Measurements from ENCODE around the gene MAP2K1. TPM values are rescaled to one million over a fixed set of nuclear protein-coding genes. Genes with fewer than 3 reads are reported as not detected.
"Not testable (repeated sequence)": the region's sequence is repeated elsewhere in the genome, so short reads cannot be mapped to it uniquely, and the experiment has no call there.

MAP2K1 gene
- total RNA-seq, 4 donors from 2014 or later: 14.7 to 83.0 (median 40.0) TPM

DNA sequence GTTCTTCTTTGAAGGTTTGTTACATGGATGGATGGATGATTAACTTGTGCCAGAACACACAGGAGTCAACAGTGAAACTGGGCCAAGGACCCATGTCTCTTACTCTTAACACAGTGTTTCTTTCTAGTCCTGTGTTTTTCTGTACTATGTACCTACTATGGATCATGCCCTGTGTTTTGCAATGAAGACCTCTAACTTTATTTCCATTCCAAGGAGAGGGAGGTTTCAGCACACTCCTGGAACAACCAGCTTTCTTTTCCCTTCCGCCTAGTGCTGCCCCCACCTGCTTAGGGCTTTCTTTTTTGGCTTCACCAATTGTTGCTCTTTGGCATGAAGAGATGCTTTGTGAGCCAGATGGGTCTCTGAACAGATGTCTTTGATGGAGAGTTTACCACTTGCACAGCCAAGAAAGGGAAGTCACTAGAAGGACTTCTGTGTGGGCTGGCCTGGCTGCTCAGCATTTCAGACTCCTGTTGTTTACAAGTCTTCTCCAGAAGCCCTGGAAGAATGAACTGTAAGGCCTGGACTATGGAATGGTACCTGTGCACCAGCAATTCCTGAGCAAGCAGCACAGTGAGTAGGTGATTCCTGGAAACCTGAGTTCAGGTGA lies 66.4 kb downstream of the MAP2K1 start:
- Histone ChIP-seq H3K27ac (no peak overlapping the region), H3K9me3 (no peaks in the 10 kb centered on the region), H3K4me3 (no peak overlapping the region), H3K4me1 (no peaks in the 10 kb centered on the region), H3K36me3 (peaks cover 0 to 3% (median 0%) of the 10 kb centered on the region in 4 donors), H3K27me3 (no peaks in the 10 kb centered on the region)
- in situ Hi-C loops (cut with MboI; ENCODE audit: low pct_ligation_motif_present in 1 of 4, low pct_unique_long_range_greater_than_20kb in 1 of 4, low sequenced_read_pairs in 3 of 4): no loop called here
- intact Hi-C loops (cut with DNase I; ENCODE audit: low total_unique reads): no loop called here
- TF ChIP-seq POLR2AphosphoS5 (IDR thresholded peaks at IDR 0.05) (no peak), EP300 (IDR thresholded peaks at IDR 0.05; ENCODE audit: low read depth) (no peak), POLR2A (IDR thresholded peaks at IDR 0.05) (no peak)
- TF ChIP-seq, protein P1, sequence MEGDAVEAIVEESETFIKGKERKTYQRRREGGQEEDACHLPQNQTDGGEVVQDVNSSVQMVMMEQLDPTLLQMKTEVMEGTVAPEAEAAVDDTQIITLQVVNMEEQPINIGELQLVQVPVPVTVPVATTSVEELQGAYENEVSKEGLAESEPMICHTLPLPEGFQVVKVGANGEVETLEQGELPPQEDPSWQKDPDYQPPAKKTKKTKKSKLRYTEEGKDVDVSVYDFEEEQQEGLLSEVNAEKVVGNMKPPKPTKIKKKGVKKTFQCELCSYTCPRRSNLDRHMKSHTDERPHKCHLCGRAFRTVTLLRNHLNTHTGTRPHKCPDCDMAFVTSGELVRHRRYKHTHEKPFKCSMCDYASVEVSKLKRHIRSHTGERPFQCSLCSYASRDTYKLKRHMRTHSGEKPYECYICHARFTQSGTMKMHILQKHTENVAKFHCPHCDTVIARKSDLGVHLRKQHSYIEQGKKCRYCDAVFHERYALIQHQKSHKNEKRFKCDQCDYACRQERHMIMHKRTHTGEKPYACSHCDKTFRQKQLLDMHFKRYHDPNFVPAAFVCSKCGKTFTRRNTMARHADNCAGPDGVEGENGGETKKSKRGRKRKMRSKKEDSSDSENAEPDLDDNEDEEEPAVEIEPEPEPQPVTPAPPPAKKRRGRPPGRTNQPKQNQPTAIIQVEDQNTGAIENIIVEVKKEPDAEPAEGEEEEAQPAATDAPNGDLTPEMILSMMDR (IDR thresholded peaks at IDR 0.05): no peak
- 76 to 83% methylated on average over 1 of the region's 1 CpG for WGBS, 2 donors (ENCODE audit: low coverage in 1 of 2)
- no peak for DNase-seq

DNA sequence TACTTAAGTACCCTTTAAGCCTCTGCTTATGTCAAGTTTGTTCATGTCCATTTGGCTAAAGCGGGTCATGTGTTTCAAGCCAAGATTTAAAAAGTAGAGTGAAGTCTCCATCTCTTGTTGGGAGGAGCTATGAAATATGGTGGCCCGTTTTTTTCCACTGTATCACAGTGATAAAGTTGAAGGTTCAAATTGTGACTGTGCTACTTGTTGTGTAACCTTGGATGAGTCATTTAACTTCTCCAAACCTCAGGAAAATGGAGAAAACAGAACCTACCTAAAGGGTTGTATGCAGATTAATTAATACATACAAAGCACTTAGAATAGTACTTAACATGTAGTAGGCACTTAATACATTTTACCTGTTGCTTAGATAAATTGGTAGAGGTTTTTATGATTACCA lies 67.4 kb downstream of the MAP2K1 start:
- H3K27ac ChIP-seq: no peak overlapping the region
- TF ChIP-seq, protein P1 (IDR thresholded peaks at IDR 0.05): no peak
- TF ChIP-seq EP300 (IDR thresholded peaks at IDR 0.05; ENCODE audit: low read depth) (no peak), POLR2A (IDR thresholded peaks at IDR 0.05) (no peak), POLR2AphosphoS5 (IDR thresholded peaks at IDR 0.05) (no peak)
- H3K4me1 ChIP-seq: no peaks in the 10 kb centered on the region
- WGBS, 2 donors (ENCODE audit: low coverage in 1 of 2): 76 to 87% methylated on average over 2 of the region's 2 CpGs
- in situ Hi-C loops (cut with MboI; ENCODE audit: low pct_ligation_motif_present in 1 of 4, low pct_unique_long_range_greater_than_20kb in 1 of 4, low sequenced_read_pairs in 3 of 4) (no loop called here), intact Hi-C loops (cut with DNase I; ENCODE audit: low total_unique reads) (no loop called here)
- H3K27me3 ChIP-seq: no peaks in the 10 kb centered on the region
- H3K9me3 ChIP-seq: no peaks in the 10 kb centered on the region
- DNase-seq: no peak
- H3K36me3 ChIP-seq: peaks cover 0 to 3% (median 0%) of the 10 kb centered on the region in 4 donors
- H3K4me3 ChIP-seq: no peak overlapping the region

DNA sequence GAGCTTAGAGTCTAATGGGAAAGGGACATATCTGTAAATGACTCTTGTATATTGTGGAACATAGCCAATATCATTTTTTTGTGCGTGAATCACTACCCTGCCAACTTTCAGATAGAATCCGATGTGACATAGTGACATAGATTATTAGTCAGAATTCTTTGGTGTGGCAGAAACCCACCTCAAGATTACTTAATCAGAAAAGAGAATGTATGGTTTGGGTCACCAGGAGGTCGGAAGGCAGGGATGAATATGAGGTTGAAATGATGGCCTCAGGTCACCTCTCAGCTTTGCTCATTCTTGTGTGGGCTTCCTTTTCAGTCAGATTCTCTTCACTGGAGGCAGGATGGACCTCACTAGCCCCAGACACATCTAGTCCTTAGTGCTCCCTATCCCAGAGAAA lies 69.5 kb downstream of the MAP2K1 start:
- H3K27me3 ChIP-seq: no peaks in the 10 kb centered on the region
- H3K36me3 ChIP-seq: peaks cover 0 to 3% (median 0%) of the 10 kb centered on the region in 4 donors
- H3K9me3 ChIP-seq: no peaks in the 10 kb centered on the region
- intact Hi-C loops (cut with DNase I; ENCODE audit: low total_unique reads): no loop called here
- H3K27ac ChIP-seq: no peak overlapping the region
- no peak overlapping the region for H3K4me3 ChIP-seq
- no peak for DNase-seq
- no peak for TF ChIP-seq POLR2AphosphoS5 (IDR thresholded peaks at IDR 0.05)
- no peak for TF ChIP-seq EP300 (IDR thresholded peaks at IDR 0.05; ENCODE audit: low read depth)
- no peak for TF ChIP-seq POLR2A (IDR thresholded peaks at IDR 0.05)
- WGBS, 2 donors (ENCODE audit: low coverage in 1 of 2): 57 to 79% methylated on average over 3 of the region's 3 CpGs
- in situ Hi-C loops (cut with MboI; ENCODE audit: low pct_ligation_motif_present in 1 of 4, low pct_unique_long_range_greater_than_20kb in 1 of 4, low sequenced_read_pairs in 3 of 4): no loop called here
- H3K4me1 ChIP-seq: no peaks in the 10 kb centered on the region

DNA sequence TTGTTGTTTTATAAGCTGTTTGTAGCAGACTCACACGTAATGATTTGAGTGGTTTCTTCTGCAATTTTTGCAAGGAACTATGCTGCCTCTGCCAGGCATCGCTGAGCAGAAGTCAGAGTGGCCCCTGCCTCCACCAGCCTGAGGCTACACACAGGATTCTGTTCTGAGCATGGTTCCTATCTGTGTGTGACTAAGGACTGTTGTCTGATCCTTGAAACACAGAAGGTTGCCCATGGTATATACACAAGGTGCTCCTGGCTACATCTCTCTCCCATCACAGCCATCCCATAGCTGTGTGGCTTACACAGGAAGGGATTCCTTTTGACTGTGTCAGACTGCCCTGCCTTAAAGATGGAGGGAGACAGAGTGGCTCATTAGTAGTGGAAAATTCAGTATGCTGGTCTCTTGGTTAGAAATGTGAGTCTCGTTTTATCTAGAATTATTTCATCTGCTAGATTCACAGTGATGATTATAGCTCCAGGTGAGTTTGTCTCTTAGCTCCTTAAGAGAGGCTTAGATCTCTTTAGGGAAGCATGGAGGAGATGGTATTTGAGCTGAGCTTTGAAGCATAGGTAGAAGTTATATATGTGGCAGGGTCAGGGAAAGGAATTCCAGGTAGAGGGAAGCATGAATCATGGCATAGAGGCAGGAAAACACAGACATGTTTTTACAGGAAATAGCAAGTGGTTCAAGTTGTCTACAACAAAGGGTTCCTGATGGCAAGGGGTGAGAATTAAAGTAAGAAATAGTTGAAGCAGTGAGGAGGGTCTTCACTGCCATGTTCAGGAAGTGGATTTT lies 73.3 kb downstream of the MAP2K1 start:
- Histone ChIP-seq H3K36me3 (no peaks in the 10 kb centered on the region), H3K9me3 (no peaks in the 10 kb centered on the region), H3K4me1 (peaks cover 0 to 8% (median 2%) of the 10 kb centered on the region in 4 donors), H3K27me3 (no peaks in the 10 kb centered on the region), H3K27ac (no peak overlapping the region), H3K4me3 (no peak overlapping the region)
- in situ Hi-C loops (cut with MboI; ENCODE audit: low pct_ligation_motif_present in 1 of 4, low pct_unique_long_range_greater_than_20kb in 1 of 4, low sequenced_read_pairs in 3 of 4) (no loop called here), intact Hi-C loops (cut with DNase I; ENCODE audit: low total_unique reads) (no loop called here)
- 72 to 83% methylated on average over 2 to 3 of the region's 3 CpGs for WGBS, 2 donors (ENCODE audit: low coverage in 1 of 2)
- TF ChIP-seq, protein P1 (IDR thresholded peaks at IDR 0.05): no peak
- no peak for TF ChIP-seq POLR2A (IDR thresholded peaks at IDR 0.05)
- TF ChIP-seq EP300 (IDR thresholded peaks at IDR 0.05; ENCODE audit: low read depth): no peak
- TF ChIP-seq POLR2AphosphoS5 (IDR thresholded peaks at IDR 0.05): no peak
- DNase-seq: no peak

DNA sequence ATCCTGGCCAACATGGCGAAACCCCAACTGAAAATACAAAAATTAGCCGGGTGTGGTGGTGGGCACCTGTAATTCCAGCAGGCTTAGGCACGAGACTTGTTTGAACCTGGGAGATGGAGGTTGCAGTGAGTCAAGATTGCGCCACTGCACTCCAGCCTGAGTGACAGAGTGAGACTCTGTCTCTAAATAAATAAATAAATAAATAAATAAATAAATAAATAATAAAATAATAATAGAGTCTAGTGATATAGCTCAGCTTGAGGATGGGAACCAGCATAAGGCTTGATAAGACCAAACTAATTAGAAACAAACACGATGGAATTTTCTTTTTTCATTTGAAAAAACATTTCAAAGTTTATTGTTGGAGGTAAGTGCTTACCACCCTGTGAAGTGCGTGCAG lies 74.6 kb downstream of the MAP2K1 start:
- H3K27me3 ChIP-seq; H3K9me3 ChIP-seq; H3K4me1 ChIP-seq; H3K27ac ChIP-seq; H3K36me3 ChIP-seq; in situ Hi-C loops (cut with MboI; ENCODE audit: low pct_ligation_motif_present in 1 of 4, low pct_unique_long_range_greater_than_20kb in 1 of 4, low sequenced_read_pairs in 3 of 4); intact Hi-C loops (cut with DNase I; ENCODE audit: low total_unique reads); H3K4me3 ChIP-seq; DNase-seq: not testable (repeated sequence)
- WGBS, 2 donors (ENCODE audit: low coverage in 1 of 2): 93 to 100% methylated on average over 6 of the region's 6 CpGs

All from transverse colon (tissue), 4 donors.